DOHH2 (cell line): ENCODE results near the gene PYGO2.

Experiments
- H3F3A ChIP-seq: fragments of 200-600 bp; sonication (generic), shearing (Covaris generic); 2 replicates; pipeline ENCODE4 v1.6.0; 2016; ENCODE audit warnings: antibody characterized with exemption, mild to moderate bottlenecking; ENCODE audit not compliant: control insufficient read depth, insufficient read depth
- H3K27ac ChIP-seq: fragments of 200-600 bp; sonication (generic); 2 replicates; pipeline ENCODE4 v1.5.1; 2014; ENCODE audit warnings: low read depth, mild to moderate bottlenecking, low read length, moderate library complexity
- H3K27me3 ChIP-seq: fragments of 200-600 bp; sonication (generic); 2 replicates; pipeline ENCODE4 v1.6.1; 2014; ENCODE audit warnings: mild to moderate bottlenecking, low read length, mixed read lengths; ENCODE audit not compliant: control insufficient read depth
- H3K36me3 ChIP-seq: fragments of 200-600 bp; sonication (generic); 2 replicates; pipeline ENCODE4 v1.6.1; 2014; ENCODE audit warnings: mild to moderate bottlenecking, low read length, moderate library complexity, mixed read lengths; ENCODE audit not compliant: control insufficient read depth
- H3K4me1 ChIP-seq: fragments of 200-600 bp; sonication (generic); 2 replicates; pipeline ENCODE4 v1.6.1; 2014; ENCODE audit warnings: mild to moderate bottlenecking, low read length, mixed read lengths; ENCODE audit not compliant: control insufficient read depth
- H3K4me2 ChIP-seq: fragments of 200-600 bp; sonication (generic); 2 replicates; pipeline ENCODE4 v1.6.0; 2014; ENCODE audit warnings: mild to moderate bottlenecking, low read length, moderate library complexity
- H3K4me3 ChIP-seq: fragments of 200-600 bp; sonication (generic); 2 replicates; pipeline ENCODE4 v1.5.1; 2014; ENCODE audit warnings: mild to moderate bottlenecking, low read length, mixed read lengths
- H3K79me2 ChIP-seq: fragments of 200-600 bp; sonication (generic); 2 replicates; pipeline ENCODE4 v1.6.1; 2014; ENCODE audit warnings: mild to moderate bottlenecking, low read length, mixed read lengths; ENCODE audit not compliant: control insufficient read depth
- H3K9me2 ChIP-seq: fragments of 200-600 bp; sonication (generic); replicated peaks from 2 replicates; pipeline ENCODE4 v1.6.1; 2014; ENCODE audit warnings: mild to moderate bottlenecking, low read length, mixed read lengths; ENCODE audit not compliant: control insufficient read depth
- H3K9me3 ChIP-seq: fragments of 200-600 bp; sonication (generic); 2 replicates; pipeline ENCODE4 v1.6.1; 2014; ENCODE audit warnings: antibody characterized with exemption, low read length, mixed read lengths; ENCODE audit not compliant: control insufficient read depth, insufficient read depth
- H4K20me1 ChIP-seq: fragments of 200-600 bp; sonication (generic); 2 replicates; pipeline ENCODE4 v1.6.0; 2014; ENCODE audit warnings: low read depth, mild to moderate bottlenecking, antibody characterized with exemption, low read length, moderate library complexity; ENCODE audit not compliant: control insufficient read depth, insufficient read depth
- CTCF ChIP-seq: fragments of 200-600 bp; sonication (generic); IDR thresholded peaks from one replicate; pipeline ENCODE4 v1.5.1; 2014; ENCODE audit warnings: antibody characterized with exemption, mild to moderate bottlenecking, low read depth, low read length; ENCODE audit not compliant: poor library complexity, severe bottlenecking
- EZH2phosphoT487 ChIP-seq: fragments of 200-600 bp; sonication (generic); IDR thresholded peaks from 2 replicates; pipeline ENCODE4 v1.6.1; 2017; ENCODE audit warnings: borderline replicate concordance, mild to moderate bottlenecking, antibody characterized with exemption, low read length, moderate library complexity, mixed read lengths

Gene PYGO2

GRCh38 chr1:154998818-154999570 is 37.4 kb upstream of the PYGO2 start:
- Histone ChIP-seq H3K4me1 (peaks cover 33% of the 10 kb centered on the region), H3K9me3 (no peaks in the 10 kb centered on the region), H3K4me3 (peak overlapping the region; percentile 92), H3K27me3 (no peaks in the 10 kb centered on the region), H3K9me2 (no peaks in the 10 kb centered on the region), H3K36me3 (no peaks in the 10 kb centered on the region), H3F3A (peaks cover 27% of the 10 kb centered on the region), H3K4me2 (peak overlapping the region; percentile 81), H4K20me1 (no peaks in the 10 kb centered on the region), H3K27ac (peak overlapping the region; percentile 76), H3K79me2 (peaks cover 14% of the 10 kb centered on the region)
- TF ChIP-seq EZH2phosphoT487 (no peak), CTCF (peak; percentile 97)

GRCh38 chr1:154998201-154998780 is 36.7 kb upstream of the PYGO2 start:
- H3K27me3 ChIP-seq: no peaks in the 10 kb centered on the region
- peaks cover 7% of the 10 kb centered on the region for H3K79me2 ChIP-seq
- H3K4me2 ChIP-seq: peak overlapping the region; percentile 81; the same call in 1 of the 2 replicates
- peaks cover 27% of the 10 kb centered on the region for H3K4me1 ChIP-seq
- H3K36me3 ChIP-seq: no peaks in the 10 kb centered on the region
- no peak overlapping the region for H3K27ac ChIP-seq
- peaks cover 31% of the 10 kb centered on the region for H3F3A ChIP-seq
- peak overlapping the region; percentile 92 for H3K4me3 ChIP-seq
- no peaks in the 10 kb centered on the region for H3K9me2 ChIP-seq
- no peaks in the 10 kb centered on the region for H3K9me3 ChIP-seq
- TF ChIP-seq CTCF (peak; percentile 59), EZH2phosphoT487 (no peak)
- H4K20me1 ChIP-seq: no peaks in the 10 kb centered on the region

- no peaks in the 10 kb centered on the region for H4K20me1 ChIP-seq
- no peaks in the 10 kb centered on the region; the same call in 1 of the 2 replicates for H3K36me3 ChIP-seq
- H3K4me2 ChIP-seq: no peak overlapping the region
- TF ChIP-seq CTCF: no peak
- no peak for TF ChIP-seq EZH2phosphoT487
- H3K9me2 ChIP-seq: no peaks in the 10 kb centered on the region
- no peaks in the 10 kb centered on the region for H3K79me2 ChIP-seq
- H3K27me3 ChIP-seq: no peaks in the 10 kb centered on the region
- no peak overlapping the region for H3K27ac ChIP-seq
- no peak overlapping the region for H3K4me3 ChIP-seq
- peaks cover 31% of the 10 kb centered on the region for H3F3A ChIP-seq
- peaks cover 27% of the 10 kb centered on the region for H3K4me1 ChIP-seq
- H3K9me3 ChIP-seq: no peaks in the 10 kb centered on the region
These were observed 35.6 kb upstream of the PYGO2 start for GRCh38 chr1:154996966-154997701.
